ENCODE data around the gene NR1I3. TPM values are rescaled to one million over a fixed set of nuclear protein-coding genes. Genes with fewer than 3 reads are reported as not detected.
A peak's percentile ranks its signal among the peaks of the same experiment; 100 is the strongest.

The NR1I3 gene
- total and polyA plus RNA-seq, 2 of the 13 experiments (the other 11 are each of a cell fraction or from before 2014, with no cell fraction given): 0.62 to 0.95 TPM

- TF ChIP-seq, protein P1, sequence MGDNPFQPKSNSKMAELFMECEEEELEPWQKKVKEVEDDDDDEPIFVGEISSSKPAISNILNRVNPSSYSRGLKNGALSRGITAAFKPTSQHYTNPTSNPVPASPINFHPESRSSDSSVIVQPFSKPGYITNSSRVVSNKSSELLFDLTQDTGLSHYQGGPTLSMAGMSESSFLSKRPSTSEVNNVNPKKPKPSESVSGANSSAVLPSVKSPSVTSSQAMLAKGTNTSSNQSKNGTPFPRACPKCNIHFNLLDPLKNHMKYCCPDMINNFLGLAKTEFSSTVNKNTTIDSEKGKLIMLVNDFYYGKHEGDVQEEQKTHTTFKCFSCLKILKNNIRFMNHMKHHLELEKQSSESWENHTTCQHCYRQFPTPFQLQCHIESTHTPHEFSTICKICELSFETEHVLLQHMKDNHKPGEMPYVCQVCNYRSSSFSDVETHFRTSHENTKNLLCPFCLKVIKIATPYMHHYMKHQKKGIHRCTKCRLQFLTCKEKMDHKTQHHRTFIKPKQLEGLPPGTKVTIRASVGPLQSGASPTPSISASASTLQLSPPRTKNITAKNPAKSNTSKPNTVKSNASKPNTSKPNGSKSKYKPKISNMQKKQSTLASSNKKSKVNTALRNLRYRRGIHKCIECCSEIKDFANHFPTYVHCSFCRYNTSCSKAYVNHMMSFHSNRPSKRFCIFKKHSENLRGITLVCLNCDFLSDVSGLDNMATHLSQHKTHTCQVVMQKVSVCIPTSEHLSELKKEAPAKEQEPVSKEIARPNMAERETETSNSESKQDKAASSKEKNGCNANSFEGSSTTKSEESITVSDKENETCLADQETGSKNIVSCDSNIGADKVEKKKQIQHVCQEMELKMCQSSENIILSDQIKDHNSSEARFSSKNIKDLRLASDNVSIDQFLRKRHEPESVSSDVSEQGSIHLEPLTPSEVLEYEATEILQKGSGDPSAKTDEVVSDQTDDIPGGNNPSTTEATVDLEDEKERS (CRISPR knock-in tag; IDR thresholded peaks at IDR 0.05): no peak
- TF ChIP-seq GATA4 (IDR thresholded peaks at IDR 0.05; ENCODE audit: borderline replicate concordance, low read depth): peak; percentile 88; the same call in 1 of the 2 replicates
- no peak for TF ChIP-seq FUBP1 (CRISPR knock-in tag; IDR thresholded peaks at IDR 0.05; ENCODE audit: borderline replicate concordance)
- TF ChIP-seq FOXK1 (CRISPR knock-in tag; IDR thresholded peaks at IDR 0.05; ENCODE audit: borderline replicate concordance, low read depth): peak; percentile 60
- TF ChIP-seq ZNF30 (CRISPR knock-in tag; IDR thresholded peaks at IDR 0.05): no peak
- TF ChIP-seq MTA1 (CRISPR knock-in tag; IDR thresholded peaks at IDR 0.05; ENCODE audit: borderline replicate concordance): peak; percentile 73; the same call in 1 of the 2 replicates
- TF ChIP-seq SP140L (CRISPR knock-in tag; IDR thresholded peaks at IDR 0.05; ENCODE audit: borderline replicate concordance): no peak
- no peak for TF ChIP-seq ARHGAP35 (CRISPR knock-in tag; IDR thresholded peaks at IDR 0.05; ENCODE audit: borderline replicate concordance)
- peak; percentile 89 for TF ChIP-seq MED1 (CRISPR knock-in tag; IDR thresholded peaks at IDR 0.05)
- TF ChIP-seq HINFP (CRISPR knock-in tag; IDR thresholded peaks at IDR 0.05; ENCODE audit: low read depth): peak; percentile 66
- no peak for TF ChIP-seq CREB3 (CRISPR knock-in tag; IDR thresholded peaks at IDR 0.05)
- no peak for TF ChIP-seq FOXM1 (CRISPR knock-in tag; IDR thresholded peaks at IDR 0.05)
- TF ChIP-seq ZNF850 (CRISPR knock-in tag; conservative IDR thresholded peaks at IDR 0.05): no peak
- no peak for TF ChIP-seq ZNF343 (CRISPR knock-in tag; IDR thresholded peaks at IDR 0.05)
- TF ChIP-seq NR2F1 (CRISPR knock-in tag; IDR thresholded peaks at IDR 0.05): no peak; a peak in 1 of 4 replicates
- no peak for TF ChIP-seq ZSCAN29 (CRISPR knock-in tag; conservative IDR thresholded peaks at IDR 0.05)
- no peak for TF ChIP-seq SRSF1 (optimal IDR thresholded peaks at IDR 0.05; ENCODE audit: low read depth, low read length)
- no peak for TF ChIP-seq RBAK (CRISPR knock-in tag; IDR thresholded peaks at IDR 0.05)
- TF ChIP-seq YEATS2 (CRISPR knock-in tag; IDR thresholded peaks at IDR 0.05; ENCODE audit: borderline replicate concordance): peak; percentile 40; the same call in 1 of the 2 replicates
- TF ChIP-seq ZNF761 (CRISPR knock-in tag; conservative IDR thresholded peaks at IDR 0.05): no peak
- TF ChIP-seq HOXD1 (CRISPR knock-in tag; IDR thresholded peaks at IDR 0.05): no peak
- TF ChIP-seq SIN3A (IDR thresholded peaks at IDR 0.05; ENCODE audit: borderline replicate concordance, low read depth, low read length): no peak
Observed at GRCh38 chr1:161218301-161219077, 19.5 kb downstream of the NR1I3 start (continued).
